ENCODE data around the gene CYBC1.

DNA sequence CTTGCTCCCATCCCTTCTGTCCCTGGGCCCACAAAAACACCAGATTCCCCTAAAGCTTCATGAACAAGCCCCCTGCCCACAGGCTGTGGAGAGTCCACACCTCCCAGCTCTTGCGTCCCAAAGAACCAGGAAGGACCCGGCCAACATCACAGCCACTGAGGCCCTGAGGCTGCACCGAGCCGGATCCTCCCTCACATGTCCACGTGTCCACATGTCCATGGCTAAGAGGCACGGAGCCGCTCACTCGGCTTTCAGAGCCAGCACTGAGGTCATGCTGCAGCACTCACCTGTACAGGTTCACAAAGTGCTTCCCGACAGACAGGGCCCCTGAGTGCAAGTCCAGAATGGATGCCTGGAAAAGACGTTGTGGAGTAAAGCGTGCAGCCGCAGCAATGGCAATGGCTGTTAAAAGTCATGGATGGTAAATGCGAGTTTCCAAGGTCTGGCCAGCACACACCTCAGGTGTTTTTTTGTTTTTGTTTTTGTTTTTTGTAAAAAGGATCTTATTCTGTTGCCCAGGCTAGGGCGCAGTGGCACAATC, 44.4 kb downstream of the CYBC1 start:
- TF ChIP-seq, protein P1, sequence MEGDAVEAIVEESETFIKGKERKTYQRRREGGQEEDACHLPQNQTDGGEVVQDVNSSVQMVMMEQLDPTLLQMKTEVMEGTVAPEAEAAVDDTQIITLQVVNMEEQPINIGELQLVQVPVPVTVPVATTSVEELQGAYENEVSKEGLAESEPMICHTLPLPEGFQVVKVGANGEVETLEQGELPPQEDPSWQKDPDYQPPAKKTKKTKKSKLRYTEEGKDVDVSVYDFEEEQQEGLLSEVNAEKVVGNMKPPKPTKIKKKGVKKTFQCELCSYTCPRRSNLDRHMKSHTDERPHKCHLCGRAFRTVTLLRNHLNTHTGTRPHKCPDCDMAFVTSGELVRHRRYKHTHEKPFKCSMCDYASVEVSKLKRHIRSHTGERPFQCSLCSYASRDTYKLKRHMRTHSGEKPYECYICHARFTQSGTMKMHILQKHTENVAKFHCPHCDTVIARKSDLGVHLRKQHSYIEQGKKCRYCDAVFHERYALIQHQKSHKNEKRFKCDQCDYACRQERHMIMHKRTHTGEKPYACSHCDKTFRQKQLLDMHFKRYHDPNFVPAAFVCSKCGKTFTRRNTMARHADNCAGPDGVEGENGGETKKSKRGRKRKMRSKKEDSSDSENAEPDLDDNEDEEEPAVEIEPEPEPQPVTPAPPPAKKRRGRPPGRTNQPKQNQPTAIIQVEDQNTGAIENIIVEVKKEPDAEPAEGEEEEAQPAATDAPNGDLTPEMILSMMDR (IDR thresholded peaks at IDR 0.05), result no peak
- TF ChIP-seq, protein P2, sequence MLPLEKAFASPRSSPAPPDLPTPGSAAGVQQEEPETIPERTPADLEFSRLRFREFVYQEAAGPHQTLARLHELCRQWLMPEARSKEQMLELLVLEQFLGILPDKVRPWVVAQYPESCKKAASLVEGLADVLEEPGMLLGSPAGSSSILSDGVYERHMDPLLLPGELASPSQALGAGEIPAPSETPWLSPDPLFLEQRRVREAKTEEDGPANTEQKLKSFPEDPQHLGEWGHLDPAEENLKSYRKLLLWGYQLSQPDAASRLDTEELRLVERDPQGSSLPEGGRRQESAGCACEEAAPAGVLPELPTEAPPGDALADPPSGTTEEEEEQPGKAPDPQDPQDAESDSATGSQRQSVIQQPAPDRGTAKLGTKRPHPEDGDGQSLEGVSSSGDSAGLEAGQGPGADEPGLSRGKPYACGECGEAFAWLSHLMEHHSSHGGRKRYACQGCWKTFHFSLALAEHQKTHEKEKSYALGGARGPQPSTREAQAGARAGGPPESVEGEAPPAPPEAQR (CRISPR knock-in tag; IDR thresholded peaks at IDR 0.05), result no peak
- no peak for TF ChIP-seq JUN (CRISPR knock-in tag; IDR thresholded peaks at IDR 0.05)

Data from WTC11 (cell line).